Fibroblast of villous mesenchyme (primary cell): ENCODE data around the gene ZNF407. TPM values are rescaled to one million over a fixed set of nuclear protein-coding genes. Genes with fewer than 3 reads are reported as not detected.

Experiments used
- DNase-seq: peaks from one replicate; pipeline ENCODE4 v3.0.0-alpha.2; 2010; ENCODE audit warnings: low read depth
- H3K4me3 ChIP-seq: 2 replicates; pipeline ENCODE4 v1.5.1; 2011; ENCODE audit warnings: low read depth, mild to moderate bottlenecking, low read length
- total RNA-seq: library from RNA; depleted of rRNA; stranded (reverse); fragments of >200 nt; gene quantifications from 2 replicates; pipeline ENCODE4 v1.2.3, GENCODE V29; 2012
- TF ChIP-seq, protein P1 (sequence below): IDR thresholded peaks from 2 replicates; pipeline ENCODE4 v1.5.1; 2012; ENCODE audit warnings: low read depth, mild to moderate bottlenecking, low read length; ENCODE audit not compliant: insufficient read depth

The ZNF407 gene
- total RNA-seq, 1 donor, result 22.0 TPM

DNA sequence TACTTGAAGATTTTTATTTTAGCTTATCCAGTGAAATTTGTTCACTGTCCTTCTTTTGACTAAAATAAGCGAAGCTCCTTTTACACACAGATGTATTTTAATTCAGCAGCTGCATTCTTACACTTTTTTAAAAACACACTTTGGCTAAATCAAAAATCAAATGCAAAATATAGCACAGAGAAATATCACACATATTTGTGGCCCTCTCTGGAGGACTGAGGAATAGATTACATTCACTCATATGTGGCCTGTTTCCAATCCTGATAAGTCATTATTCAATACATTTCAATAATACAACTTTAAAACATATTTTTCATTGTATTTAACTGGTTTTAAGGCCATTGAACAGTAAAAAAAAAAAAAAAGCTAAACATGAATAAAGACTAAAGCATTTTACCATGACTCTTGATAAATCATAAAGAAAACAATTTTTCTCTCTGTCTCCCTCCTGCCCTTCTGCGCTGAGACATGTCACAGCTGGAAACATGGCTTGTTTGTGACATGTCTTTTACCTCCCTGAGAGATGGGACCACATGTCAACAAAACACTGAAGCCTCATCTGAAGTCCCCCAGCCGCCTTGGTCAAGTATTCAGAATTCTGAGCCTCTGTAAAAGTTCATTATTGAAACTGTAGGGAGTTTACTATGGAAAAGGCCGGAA is 221.0 kb downstream of the ZNF407 start:
- no peak overlapping the region for H3K4me3 ChIP-seq
- DNase-seq, result no peak

DNA sequence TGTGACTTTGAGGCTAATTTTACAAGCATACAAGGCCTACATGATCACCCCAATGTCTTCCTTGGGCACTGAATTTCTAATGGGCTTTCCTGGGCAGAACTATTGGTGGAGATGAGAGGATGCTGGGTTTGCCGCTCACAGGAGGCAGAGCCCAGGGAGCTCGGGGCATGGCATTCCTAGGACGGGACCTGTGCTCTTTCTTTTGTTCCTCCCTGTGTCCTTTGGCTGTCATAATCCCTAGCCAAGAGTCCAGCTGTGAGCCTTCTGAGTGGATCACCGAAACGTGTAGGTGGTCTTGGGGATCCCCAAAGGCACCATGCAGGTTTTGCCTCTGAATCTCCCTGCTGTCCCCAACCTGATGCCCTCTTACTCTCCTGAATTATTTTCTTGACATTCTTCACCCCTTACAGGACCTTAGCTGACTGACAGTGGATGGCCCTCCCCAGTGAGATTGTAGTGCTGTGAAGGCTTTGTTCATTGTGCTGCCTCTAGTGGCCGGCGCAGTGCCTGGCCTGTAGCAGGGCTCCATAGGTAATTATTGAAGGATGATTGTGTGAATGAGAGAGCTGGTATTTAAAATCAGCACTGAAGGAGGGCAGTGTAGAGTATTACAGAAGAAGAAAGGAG is 221.9 kb downstream of the ZNF407 start:
- DNase-seq, result no peak
- TF ChIP-seq, protein P1, sequence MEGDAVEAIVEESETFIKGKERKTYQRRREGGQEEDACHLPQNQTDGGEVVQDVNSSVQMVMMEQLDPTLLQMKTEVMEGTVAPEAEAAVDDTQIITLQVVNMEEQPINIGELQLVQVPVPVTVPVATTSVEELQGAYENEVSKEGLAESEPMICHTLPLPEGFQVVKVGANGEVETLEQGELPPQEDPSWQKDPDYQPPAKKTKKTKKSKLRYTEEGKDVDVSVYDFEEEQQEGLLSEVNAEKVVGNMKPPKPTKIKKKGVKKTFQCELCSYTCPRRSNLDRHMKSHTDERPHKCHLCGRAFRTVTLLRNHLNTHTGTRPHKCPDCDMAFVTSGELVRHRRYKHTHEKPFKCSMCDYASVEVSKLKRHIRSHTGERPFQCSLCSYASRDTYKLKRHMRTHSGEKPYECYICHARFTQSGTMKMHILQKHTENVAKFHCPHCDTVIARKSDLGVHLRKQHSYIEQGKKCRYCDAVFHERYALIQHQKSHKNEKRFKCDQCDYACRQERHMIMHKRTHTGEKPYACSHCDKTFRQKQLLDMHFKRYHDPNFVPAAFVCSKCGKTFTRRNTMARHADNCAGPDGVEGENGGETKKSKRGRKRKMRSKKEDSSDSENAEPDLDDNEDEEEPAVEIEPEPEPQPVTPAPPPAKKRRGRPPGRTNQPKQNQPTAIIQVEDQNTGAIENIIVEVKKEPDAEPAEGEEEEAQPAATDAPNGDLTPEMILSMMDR, result peak; percentile 55
- H3K4me3 ChIP-seq, result no peak overlapping the region

More for the DNA sequence above, 221.0 kb downstream of the ZNF407 start:
- TF ChIP-seq, protein P1, result no peak

DNA sequence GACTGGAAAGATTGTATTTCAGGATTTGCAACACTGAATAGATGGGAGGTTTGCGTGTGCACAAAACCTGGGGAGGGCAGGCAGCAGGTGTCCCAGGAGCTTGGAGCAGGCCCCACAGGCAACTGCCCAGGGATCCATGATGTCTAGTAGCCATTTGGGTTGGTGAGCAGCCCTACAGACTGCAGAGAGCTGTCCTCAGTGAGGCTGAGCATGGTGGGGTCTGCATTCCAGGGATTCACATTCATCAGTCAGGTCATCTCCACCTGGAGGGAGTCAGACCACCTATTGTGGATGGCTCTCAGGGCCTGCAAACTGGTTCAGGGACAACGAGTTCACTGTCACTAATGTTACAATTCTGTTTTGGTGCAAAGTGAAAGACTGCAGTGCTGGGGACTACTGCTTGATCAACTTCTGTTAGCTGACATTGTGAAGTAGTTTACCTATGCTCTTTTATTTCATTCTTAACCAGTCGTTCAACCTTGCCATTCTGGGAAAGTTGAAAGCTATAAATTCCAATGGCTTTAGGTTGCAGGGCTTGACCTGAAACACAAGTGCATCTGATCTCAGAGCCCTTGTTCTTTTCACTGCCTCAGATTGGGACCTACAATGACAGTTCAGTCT is 222.6 kb downstream of the ZNF407 start:
- no peak for DNase-seq
- TF ChIP-seq, protein P1, result no peak
- no peak overlapping the region for H3K4me3 ChIP-seq

DNA sequence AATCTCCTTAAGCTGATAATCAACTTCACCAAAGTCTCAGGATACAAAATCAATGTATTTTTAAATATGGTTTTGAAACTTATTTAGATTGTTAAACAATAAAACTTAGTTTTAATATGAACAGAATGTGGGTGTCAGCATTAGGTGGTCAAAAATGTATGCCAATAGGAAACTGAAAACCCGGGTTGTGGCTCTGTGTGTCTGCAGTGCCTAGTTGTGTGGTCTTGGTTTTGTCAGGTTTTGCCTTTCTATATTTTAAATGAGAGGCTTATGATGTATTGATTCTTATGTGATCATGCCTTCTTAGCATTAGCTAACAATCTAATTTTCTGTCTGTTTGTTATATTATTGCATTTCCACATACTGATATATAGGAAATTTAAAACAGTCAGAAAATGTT is 227.8 kb downstream of the ZNF407 start:
- H3K4me3 ChIP-seq, result no peak overlapping the region
- DNase-seq, result no peak
- TF ChIP-seq, protein P1, result no peak

DNA sequence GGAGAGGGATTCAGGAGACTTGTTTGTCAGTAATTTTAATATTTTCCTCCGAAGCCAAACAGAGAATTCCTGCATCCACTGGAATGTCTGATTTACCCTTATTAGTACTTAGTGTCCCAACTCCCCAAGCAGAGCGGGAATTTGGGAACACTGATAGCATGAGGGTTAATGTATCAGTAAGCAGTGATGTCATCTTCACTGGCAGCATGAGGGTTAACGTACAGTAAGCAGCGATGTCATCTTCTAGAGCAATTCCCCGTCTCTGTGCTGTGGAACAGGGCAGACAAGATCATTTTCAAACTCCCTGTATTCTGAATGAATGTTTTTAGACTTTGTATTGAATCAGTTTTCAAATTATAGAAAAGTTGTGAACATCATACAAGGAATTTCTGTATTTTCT is 228.9 kb downstream of the ZNF407 start:
- H3K4me3 ChIP-seq, result no peak overlapping the region
- no peak for DNase-seq
- TF ChIP-seq, protein P1, result no peak

DNA sequence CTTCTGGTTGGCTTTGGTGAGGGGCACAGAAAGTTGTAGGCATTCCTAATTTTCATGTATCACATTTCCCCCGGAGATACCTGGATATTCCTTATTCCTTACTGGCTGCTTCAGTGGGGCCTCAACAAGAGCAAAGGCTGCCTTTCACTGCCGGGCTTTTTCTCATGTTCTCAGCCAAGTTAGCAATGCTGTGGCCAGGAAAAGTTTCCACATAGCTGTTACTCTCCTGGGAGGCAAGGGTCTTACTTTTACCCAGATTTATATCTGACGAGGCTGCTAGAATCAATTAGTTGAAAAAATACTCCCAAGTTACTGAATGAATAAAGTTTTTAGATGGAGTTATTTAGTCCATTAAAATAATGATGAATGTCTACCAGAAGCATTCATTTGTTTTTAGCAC is 230.5 kb downstream of the ZNF407 start:
- TF ChIP-seq, protein P1, result no peak
- DNase-seq, result no peak
- H3K4me3 ChIP-seq, result no peak overlapping the region
